Measurements from ENCODE around the gene NAA20.

Gene NAA20, protein sequence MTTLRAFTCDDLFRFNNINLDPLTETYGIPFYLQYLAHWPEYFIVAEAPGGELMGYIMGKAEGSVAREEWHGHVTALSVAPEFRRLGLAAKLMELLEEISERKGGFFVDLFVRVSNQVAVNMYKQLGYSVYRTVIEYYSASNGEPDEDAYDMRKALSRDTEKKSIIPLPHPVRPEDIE

DNA sequence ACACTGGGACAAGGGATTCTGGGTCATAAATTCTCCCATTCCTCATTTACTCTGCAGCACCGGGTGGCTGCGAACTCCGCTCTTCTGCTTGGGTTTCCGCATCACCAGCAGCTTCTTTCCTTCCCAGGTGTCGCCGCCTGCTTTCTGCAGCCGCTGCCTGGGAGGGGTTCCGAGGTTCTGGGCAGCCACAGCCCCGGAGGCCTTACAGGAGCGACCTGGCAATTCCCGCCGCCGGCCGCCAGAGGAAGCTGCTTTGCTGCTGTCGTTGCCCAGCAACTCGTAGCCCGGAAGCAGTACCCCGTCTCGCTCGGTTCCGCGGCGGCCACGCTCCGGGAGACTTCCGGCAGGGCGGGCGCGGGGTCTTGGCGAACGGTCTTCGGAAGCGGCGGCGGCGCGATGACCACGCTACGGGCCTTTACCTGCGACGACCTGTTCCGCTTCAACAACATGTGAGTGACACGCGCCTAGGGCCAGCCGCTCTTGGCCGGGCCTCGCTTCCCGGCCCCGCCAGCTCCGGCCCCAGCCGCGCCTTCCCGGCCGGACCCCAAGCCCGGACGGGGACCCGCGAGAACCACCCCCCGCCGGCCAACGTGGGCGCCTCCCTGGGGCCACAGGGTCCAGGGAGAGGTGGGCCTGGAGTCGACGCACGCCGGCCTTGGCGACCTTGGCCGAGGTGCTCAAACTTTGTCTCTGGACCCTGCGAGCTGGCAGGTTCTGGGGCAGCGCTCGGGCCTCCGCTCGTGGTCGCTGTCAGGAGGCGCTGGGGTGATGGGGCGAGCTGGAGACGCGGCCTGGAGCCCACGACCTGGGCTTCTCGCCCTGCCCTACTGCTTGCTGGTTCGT lies at the start of gene NAA20:
TSS of gene NAA20 (plus strand) at position 362 of the 843 bp plus-strand sequence. CDS start at position 397, 35 bp downstream.
- DNase-seq = peak; percentile 95

DNA sequence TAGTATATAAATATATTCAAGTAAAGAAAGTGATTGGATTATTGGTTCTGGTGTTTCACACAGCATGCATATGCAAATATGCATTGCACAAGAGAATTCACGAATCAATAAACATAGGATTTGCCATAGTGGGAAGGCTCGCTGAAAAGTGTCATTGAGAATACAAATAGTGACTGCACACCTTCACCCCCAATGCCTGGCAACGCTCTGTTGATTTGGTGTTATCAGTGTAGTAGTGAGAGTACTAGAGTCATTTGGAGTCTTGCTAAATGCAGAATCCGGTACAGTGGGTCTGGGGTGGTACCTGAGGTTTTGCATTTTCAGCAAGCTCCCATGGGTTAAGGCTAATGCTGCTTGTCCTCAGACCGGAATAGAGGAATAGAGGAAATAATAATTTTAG lies 49.7 kb upstream of the NAA20 start:
- no peak for DNase-seq

DNA sequence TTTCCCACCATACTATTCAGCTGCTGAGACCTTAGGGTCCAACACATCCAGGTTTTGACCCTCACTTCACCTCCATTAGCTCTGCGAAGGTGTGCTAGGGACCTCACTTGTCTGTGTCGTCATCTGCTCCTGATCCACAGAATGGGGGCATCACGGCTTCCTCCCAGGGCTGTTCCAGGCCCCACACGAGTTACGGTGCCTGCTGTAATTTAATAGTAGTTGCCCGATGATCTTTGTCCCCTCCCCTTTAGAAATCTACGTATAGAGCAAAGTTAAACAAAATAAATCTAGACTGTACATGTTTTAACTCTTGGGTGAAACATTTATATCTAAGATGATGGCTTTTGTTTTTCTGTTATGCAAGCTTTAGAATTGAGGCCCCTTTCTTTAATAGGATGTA lies 49.1 kb upstream of the NAA20 start:
- DNase-seq = no peak

DNA sequence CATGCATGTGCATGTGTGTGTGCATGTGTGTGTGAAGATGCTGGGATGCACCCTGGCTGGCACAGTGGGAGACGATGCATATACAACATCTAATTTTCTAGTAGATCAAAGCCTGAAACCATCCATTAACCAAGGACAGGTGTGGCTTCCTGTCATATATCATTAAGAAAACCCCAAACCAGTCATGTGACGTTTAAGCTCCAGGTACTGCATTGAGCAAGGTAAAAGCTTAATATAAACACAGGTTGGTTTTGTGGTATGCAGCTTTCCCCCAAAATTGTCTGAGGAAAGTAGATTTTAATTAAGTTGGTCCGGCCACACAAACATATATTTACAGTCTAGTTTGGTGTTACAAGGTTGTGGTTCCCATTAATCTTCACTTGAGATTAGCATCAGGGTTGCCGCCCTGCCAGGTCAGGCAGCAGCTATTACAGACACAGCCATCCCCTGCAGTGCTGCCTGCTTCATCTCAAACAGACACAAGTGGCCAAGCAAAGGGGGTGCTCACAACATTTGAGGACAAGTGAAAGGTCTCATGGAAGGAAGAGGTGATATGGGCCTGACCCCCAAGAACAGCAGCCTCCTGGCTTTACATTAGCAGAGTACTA lies 48.6 kb upstream of the NAA20 start:
- DNase-seq = no peak

DNA sequence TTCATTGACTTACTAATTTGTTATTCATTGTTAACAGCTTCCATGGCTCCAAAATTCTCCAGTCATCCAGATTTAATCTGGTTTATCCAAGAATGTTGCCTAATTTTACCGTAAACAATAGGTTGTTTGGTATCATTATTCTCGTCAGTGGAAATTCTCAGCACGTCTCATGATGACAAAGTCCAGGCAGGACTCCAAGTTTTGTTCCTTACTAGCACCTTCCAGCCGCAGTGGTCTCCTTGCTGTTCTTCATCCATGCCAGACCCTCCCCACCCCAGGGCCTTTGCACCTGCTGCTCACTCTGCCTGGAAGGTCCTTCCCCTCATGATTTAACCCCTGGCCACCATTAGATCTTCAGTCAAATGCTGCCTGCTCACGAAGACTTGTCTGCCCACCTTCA lies 48.1 kb upstream of the NAA20 start:
- DNase-seq = no peak

DNA sequence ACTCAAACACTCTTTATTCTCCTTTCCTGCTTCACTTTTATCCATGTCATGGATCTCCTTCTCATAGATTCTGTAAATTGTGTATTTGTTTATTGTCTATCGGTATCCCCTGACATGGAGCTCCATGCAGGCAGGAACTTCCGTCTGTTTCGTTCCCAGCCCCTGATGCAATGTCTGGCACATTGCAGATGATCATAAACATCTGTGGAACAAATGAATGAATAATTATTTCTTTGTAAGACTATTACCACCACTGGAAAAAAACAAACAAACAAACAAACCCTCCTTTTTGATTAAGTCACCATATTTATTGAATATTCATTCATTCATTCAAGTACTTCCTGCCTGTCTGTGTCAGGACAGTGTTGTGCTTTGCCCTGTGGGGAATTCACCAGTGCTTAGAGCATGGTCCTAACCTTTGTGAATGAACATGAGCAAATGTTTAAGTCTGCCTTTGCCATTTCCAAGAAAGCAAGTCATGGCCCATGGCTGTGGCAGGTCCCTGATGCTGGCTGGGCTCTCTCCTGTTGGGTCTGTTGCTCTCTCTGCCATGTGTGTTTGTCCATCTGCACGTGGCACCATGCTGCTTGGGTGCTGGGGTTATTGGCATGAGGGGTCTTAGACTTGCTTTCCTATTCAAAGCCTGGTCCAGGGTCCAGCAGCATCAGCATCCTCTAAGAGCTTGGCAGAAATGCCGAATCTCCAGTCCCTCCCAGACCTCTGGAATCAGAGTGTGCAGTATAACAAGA lies 47.5 kb upstream of the NAA20 start:
- DNase-seq = no peak

DNA sequence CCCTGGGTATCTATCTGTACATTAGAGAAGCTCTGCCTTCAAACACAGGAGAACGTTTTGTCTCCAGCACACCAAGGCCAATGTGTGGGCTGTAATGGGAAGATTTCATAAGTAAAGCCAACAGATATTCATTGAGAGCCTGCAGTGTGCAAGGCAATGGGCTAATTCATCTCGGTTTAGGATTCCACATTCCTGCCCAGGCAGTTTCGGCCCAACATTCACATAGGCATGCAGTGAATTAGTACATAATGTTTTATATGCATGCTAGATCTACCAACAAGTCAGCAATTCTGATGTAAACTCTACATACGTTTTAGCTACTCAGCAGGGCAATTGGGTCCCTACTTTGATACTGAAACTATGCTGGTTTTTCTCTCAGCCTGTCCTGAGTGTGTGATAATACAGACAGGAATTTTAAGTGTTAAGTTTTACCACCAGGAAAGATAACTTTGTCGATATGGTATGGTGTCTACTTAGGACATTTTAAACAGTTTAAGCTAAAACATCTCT lies 46.9 kb upstream of the NAA20 start:
- no peak for DNase-seq

DNA sequence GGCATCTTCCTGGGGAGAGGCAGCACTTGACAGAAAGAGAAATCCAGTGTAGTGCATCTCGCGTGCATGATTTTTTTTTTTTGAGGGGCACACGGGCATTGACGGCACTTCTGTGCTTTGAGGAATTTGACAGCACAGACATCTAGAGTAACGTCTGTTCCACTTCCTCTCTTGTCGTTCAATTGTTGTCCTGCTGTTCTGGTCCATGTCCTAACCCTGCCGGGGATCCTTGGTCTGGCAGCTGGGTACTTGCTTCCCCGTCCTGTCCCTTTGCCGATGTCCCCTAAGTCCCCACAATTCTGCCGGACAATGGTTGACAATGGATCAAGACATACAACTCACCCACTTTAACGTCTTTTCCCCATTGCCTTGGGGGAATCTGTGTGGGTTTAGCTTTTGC lies 46.0 kb upstream of the NAA20 start:
- DNase-seq = no peak

DNA sequence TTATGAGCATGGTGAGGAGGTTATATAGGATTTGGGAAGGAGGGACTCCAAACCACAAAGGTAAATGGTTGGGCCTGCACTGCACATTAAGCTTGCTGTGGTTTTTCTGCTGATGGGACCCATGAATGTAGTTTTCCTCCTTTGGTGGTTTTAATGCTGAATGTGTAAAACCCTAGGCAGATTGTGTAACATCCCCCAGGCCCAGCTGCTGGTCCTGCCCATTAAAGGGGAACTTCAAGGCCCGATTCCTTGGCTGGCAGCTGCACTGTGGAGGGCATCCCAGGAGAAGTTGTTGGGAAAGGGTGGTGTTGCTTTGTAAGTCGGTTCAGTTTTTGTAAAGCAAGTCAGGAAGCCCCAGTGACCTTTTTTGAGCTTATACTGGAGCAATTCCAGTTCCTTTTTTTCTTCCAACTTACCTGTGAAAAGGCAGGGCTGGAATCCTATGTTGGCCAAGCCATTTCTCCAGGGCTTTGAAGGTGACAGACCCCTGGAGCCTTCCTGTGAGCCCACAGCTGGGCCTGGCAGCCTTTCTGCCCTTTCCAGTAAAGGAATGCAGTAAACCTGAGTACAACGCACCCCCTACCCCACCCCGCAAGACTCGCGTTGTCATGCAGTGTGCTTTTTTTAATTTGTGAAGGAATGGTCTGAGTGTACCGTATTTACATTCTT lies 43.1 kb upstream of the NAA20 start:
- DNase-seq = no peak

DNA sequence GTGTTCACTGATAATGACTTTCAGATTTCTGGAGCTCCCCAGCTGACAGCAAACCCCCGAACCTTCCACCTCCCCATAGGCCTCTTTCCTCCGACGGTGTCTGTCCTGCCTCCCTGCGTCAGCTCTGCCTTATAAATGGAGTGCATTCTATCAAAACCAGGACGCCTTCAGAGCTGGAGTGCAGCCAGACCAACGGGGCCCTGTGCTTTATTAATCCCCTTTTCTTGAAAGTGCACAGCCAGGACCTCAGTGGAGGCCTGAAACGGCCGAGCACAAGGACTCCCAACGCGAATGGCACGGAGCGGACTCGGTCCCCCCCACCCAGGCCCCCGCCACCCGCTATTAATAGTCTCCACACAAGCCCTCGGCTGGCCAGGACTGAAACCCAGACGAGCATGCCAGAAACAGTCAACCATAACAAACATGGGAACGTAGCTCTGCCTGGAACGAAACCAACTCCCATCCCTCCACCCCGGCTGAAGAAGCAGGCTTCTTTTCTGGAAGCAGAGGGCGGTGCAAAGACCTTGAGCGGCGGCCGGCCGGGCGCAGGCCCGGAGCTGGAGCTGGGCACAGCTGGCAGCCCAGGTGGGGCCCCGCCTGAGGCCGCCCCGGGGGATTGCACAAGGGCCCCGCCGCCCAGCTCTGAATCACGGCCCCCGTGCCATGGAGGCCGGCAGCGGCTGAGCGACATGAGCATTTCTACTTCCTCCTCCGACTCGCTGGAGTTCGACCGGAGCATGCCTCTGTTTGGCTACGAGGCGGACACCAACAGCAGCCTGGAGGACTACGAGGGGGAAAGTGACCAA lies 42.3 kb upstream of the NAA20 start:
- DNase-seq = no peak

DNA sequence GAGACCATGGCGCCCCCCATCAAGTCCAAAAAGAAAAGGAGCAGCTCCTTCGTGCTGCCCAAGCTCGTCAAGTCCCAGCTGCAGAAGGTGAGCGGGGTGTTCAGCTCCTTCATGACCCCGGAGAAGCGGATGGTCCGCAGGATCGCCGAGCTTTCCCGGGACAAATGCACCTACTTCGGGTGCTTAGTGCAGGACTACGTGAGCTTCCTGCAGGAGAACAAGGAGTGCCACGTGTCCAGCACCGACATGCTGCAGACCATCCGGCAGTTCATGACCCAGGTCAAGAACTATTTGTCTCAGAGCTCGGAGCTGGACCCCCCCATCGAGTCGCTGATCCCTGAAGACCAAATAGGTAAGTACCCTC lies 41.7 kb upstream of the NAA20 start:
- no peak for DNase-seq

DNA sequence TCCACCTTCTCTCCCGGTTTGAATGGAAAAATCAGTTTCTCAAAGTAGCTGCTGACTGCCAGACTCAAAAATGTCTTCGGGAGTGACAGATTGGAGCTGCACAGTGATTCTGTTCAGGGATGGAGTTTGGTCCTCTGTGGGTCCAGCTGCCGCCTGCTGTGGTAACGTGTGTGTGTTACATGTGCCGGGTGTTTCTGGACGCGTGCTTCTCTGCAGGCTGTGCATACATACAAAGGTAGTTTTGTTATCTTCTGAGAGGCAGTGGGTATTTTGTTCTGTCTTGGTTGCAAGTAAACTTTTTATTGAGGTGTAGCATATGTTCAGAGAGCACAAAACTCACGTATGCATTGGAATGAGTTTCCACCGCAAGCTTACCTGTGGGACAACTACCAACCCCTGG lies 41.3 kb upstream of the NAA20 start:
- no peak for DNase-seq

DNA sequence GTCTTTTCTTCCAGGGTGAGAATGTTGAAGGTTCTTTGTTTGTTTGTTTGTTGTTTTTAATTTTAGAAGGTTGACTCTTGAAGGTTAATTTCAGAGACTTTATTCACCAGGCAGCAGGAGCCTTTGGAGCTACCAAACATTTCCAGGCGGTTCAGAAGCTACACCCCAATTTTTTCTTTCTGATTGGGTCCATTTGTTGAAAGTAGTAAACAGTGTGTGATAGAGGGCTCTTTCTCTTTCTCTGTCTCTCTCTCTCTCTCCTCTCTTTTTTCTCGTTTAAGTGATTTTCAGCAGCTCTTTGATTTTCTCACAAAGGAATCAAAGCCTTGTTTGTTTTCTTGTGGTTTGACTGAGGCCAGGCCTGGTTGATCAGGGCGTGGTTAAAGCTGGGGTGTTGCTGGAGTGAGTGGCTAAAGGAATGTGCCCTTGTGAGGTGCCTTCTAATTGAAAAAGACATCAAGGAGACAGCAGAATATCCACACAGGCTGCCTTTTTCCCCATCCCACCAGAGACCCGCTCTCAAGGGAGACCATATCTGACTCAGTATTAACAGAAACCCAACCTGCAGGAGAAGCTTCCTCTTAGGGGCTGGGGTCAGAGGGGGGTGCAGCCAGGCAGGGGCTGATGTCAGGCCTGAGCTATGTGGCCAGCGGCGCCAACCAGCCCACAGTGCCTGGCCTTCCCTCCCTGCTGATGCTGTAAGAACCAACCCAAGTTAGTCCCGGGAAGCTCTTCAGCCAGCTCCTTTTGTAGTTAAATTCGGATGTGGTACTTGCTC lies 40.4 kb upstream of the NAA20 start:
- no peak for DNase-seq

DNA sequence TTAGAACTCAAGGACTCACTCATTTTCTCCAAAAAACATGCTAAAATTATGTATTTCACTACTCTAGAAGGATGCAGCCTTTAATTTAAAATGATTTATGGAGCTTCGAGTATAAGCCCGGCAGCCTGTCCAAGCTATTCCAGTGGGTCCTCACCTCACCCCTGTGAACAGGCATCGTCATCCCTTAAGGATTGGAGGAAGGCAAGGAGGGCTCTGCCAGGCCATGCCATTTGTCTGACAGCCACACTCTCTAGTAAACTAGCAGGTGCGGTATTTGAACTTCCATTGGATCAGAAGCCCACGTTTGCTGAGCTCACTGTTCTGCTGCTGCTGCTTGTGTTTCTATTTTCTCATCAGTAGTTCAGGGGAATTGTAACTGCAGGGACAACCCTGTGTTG lies 39.8 kb upstream of the NAA20 start:
- no peak for DNase-seq

DNA sequence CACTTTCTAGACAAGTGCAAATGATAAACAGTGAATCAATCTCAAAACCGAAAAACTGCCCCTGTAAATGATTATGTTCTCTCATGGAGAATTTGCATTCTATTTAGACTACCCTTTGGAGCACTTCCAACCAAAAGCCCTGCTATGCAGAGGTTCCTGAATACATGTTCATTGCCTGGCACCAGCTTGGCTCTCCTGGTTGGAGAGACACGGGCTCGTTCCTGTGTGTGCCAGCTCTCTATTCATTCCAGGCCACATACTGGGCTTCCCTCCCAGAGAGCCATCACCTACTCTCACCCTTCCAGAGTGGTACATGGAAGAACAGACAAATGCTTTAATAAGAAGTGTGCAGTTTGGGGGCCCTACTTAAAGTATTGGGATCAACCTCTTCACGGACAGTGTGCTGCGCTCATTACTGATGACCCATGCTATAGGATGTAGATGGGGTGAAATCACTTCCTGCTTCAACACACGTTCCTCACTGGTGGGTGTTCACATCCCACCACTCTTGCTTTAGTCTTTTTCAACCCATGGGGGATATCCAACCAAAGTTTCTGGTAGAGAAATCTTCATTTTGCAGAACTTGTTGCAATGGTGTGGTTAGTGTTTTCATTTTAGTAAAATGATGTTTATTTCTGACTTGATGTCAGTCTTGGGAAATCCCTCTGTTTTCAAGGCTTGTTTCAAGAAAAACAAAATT lies 38.5 kb upstream of the NAA20 start:
- DNase-seq = no peak

DNA sequence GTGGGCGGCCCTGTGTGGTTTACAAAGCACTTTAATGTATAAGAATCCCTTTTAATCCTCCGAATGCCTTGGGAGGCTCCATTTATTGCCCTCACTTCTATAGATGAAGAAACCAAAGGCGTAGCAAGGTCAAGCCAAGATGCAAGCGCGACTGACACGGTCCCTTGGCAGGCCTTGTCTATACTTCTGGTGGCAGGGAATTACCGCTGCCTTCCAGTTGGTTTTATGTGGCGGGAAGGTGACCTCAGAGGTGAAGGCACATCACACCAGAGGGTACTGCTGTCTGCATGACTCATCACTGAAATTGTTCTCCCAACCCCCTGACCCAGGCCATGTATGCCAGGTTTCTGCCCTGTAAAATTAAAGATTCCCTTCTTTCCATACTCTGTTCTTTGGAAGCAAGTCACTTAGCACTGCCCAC lies 36.1 kb upstream of the NAA20 start:
- no peak for DNase-seq

DNA sequence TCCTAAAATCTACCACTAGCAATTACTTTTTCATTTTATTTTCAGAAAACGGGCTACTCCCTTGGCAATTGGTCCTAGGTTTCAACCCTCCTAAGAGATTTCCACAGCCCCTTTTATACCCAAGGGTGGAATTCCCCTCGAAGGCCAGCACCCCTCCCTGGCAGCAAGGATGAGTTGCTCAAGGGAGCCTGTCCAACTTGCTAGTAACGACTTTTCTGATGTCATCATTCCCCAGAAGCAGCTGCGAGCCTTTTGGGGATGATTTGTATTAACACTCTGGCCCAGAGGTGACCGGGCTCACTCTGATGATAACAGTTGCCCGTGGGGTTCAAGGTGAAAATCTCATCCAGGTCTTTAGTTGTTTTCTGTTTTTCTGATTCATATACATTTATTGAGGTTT lies 30.7 kb upstream of the NAA20 start:
- DNase-seq = no peak

DNA sequence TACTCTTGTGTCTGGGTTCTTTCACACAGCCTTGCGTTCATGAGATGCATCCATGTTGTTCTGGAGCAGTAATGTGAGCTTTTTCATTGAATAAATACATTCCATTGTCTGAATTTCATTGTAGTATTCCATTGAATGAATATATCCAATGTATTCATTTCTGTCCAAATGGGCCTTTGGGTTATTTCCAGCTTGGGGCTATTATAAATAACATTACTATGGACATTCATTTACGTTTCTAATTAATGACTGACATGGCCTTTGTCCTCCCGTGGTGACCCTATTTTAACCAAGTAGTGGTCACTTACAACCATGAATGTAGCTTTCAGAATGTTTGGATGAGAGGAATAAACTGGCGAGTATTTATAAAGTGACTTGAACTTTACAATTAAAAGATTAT lies 30.1 kb upstream of the NAA20 start:
- no peak for DNase-seq

DNA sequence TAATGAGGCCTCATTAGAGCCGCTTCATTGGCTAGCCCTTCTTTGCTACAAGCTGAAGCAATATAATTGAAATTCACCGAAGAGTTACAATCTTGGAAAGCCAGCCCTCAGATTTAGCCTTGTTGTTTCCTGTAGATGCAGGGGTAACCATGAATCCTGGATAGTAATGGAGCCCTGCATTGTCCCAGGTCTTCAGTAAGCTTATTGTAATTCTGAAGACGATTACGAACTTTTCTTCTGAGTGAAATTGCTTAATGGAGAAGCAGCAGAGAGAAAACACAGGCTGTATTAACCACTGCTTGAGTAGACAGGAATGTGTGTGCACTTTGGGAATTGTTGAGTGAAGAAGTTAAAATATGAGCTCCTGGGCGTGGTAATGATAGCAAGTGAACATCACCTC lies 26.3 kb upstream of the NAA20 start:
- DNase-seq = no peak

DNA sequence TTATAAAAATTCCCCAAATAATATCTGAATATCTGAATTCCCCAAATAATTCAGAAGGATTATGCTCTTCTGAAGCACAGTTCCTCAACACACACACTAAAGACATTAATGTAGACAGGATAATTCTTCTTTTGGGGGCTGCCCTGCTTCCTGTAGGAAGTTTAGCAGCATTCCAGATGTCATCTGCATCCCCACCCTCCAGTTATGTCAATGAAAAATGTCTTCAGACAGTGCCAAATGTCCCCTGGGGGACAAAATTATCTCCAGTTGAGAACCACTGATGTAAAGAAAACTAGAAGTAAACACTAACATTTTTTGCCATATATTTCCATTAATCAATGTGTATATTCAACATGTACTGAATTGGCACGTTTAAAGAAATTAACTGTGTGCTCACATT lies 25.9 kb upstream of the NAA20 start:
- no peak for DNase-seq

DNA sequence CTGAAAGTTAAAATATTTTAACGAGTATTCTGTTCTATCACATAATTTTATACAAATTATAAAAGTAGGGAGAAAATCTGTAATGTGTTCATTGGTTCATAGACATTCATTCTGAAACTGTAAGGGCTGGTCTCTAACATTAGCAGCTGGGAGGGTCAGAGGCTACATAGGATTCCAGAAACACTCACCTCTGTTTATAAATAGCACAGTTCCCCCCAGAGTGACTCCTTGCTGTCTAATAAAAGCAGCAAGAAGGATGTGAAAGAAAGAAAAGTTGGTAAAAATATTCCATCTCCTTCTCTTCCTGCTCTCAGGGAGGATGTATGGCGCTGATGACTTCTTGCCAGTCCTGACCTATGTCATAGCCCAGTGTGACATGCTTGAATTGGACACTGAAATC lies 25.3 kb upstream of the NAA20 start:
- DNase-seq = no peak

Data from activated CD4-positive, alpha-beta T cell treated with anti-CD3 and anti-CD28 coated beads for 48 hours (primary cell).